Measurements from ENCODE around the gene TLN1.

GRCh38 chr9:35750256-35750531 lies 18.2 kb upstream of the TLN1 start:
- no peak for TF ChIP-seq POLR2A (IDR thresholded peaks at IDR 0.05)
- no peak for TF ChIP-seq CTCF (IDR thresholded peaks at IDR 0.05)

Data from prostate gland (tissue), 2 donors.